Spleen (tissue), 11 donors: ENCODE results near the gene ATP2B2. TPM values are rescaled to one million over a fixed set of nuclear protein-coding genes. Genes with fewer than 3 reads are reported as not detected.

Experiments used
- DNase-seq: peaks from one replicate; pipeline ENCODE4 v3.0.0-alpha.2; 2020
- H3K27ac ChIP-seq, 8 donors: fragments of 200-600 bp; sonication (generic) in 7 of 8; 1 replicate in 4 of 8; 2 replicates in 4 of 8; pipeline versions ENCODE4 v1.5.0 to v1.8.0; 2016 to 2021; ENCODE audit warnings: inconsistent platforms in 4 of 8, mild to moderate bottlenecking in 4 of 8, moderate library complexity in 1 of 8
- H3K27me3 ChIP-seq, 7 donors: fragments of 200-600 bp; sonication (generic) in 6 of 7; replicated peaks in 1 of 7; 1 replicate in 4 of 7; 2 replicates in 3 of 7; pipeline versions ENCODE4 v1.5.0 to v1.8.0; 2016 to 2021; ENCODE audit warnings: inconsistent platforms in 3 of 7, mild to moderate bottlenecking in 1 of 7
- H3K36me3 ChIP-seq, 6 donors: fragments of 200-600 bp; sonication (generic) in 5 of 6; 1 replicate in 4 of 6; 2 replicates in 2 of 6; pipeline versions ENCODE4 v1.5.0 to v1.8.0; 2016 to 2021; ENCODE audit warnings: inconsistent platforms in 2 of 6
- H3K4me1 ChIP-seq, 6 donors: fragments of 200-600 bp; sonication (generic) in 5 of 6; 1 replicate in 3 of 6; 2 replicates in 3 of 6; pipeline versions ENCODE4 v1.5.0 to v1.8.0; 2016 to 2021; ENCODE audit warnings: inconsistent platforms in 3 of 6
- H3K4me3 ChIP-seq, 8 donors: fragments of 200-600 bp; sonication (generic) in 7 of 8; 1 replicate in 4 of 8; 2 replicates in 4 of 8; pipeline versions ENCODE4 v1.5.0 to v1.8.0; 2016 to 2021; ENCODE audit warnings: inconsistent platforms in 4 of 8, mild to moderate bottlenecking in 4 of 8, moderate library complexity in 2 of 8
- H3K9me3 ChIP-seq, 8 donors: fragments of 200-600 bp; sonication (generic) in 7 of 8; 1 replicate in 4 of 8; 2 replicates in 4 of 8; pipeline versions ENCODE4 v1.5.0 to v1.8.0; 2016 to 2021; ENCODE audit warnings: inconsistent platforms in 4 of 8
- POLR2A ChIP-seq, 3 donors: fragments of 450-650 bp; IDR thresholded peaks; one replicate each; pipeline ENCODE4 v1.5.1; 2017; ENCODE audit warnings: antibody characterized with exemption in 3 of 3, mild to moderate bottlenecking in 1 of 3
- POLR2AphosphoS5 ChIP-seq, 3 donors: sonication (generic); formaldehyde crosslinking; IDR thresholded peaks; one replicate each; pipeline ENCODE4 v1.5.1; 2017; ENCODE audit warnings: antibody characterized with exemption in 3 of 3
- WGBS, 5 donors: extraction: QIAGEN DNeasy Blood & Tissue Kit in 3 of 5; methylation state at CpG; one replicate each; pipeline versions ENCODE4 v1.1.5 to v1.1.7; 2013 to 2018; 5-methylcytosine and 5-hydroxymethylcytosine counted together
- intact Hi-C: fragments of 100-400 bp; cut with DNase I; formaldehyde crosslinking; loops from one replicate; pipeline ENCODE4 v1.15.0; 2023; ENCODE audit warnings: low total_unique reads
- polyA plus RNA-seq, 3 donors: library from polyadenylated mRNA; stranded (reverse); fragments of 200-250 nt; gene quantifications; one replicate each; pipeline ENCODE4 v1.2.1, GENCODE V29; 2013
- total RNA-seq, 7 donors: library from RNA; depleted of rRNA in 3 of 7; stranded (reverse); fragments of >200 nt in 3 of 7; fragmentation: NEBNext Ultra II Directional in 4 of 7; extraction: Animal tissue kit (Norgen Biotek cat#: 25700) in 4 of 7; gene quantifications; one replicate each; pipeline versions ENCODE4 v1.1.0 to v1.2.1, GENCODE V29; 2016 to 2021
- TF ChIP-seq, protein P1 (sequence below), 11 experiments: fragments of 200-600 bp in 7 of 11; fragments of 450-650 bp in 4 of 11; sonication (generic) in 4 of 11; IDR thresholded peaks in 8 of 11; conservative IDR thresholded peaks in 3 of 11; 1 replicate in 7 of 11; 2 replicates in 4 of 11; pipeline versions ENCODE4 v1.4.0 to v1.8.0; 2016 to 2021; ENCODE audit warnings: antibody characterized with exemption in 11 of 11, inconsistent platforms in 4 of 11, mild to moderate bottlenecking in 1 of 11
- donor health status: healthy with polysubstance abuse.
- donor health status: DM: no; HTN: no; CAD: no; lungs with moderate emphysema.
- donor health status: DM: no; HTN: no; CAD: no.
- donor health status: Bipolar disorder and iron deficiency.
- donor health status: healthy.
- donor health status: DM: no; HTN: no; CAD: no.
- donor health status: DM: yes; HTN: yes; CAD: no.

ATP2B2 gene
- total and polyA plus RNA-seq, 10 donors, result 0.02 to 1.5 (median 0.24) TPM; not detected in 2

DNA sequence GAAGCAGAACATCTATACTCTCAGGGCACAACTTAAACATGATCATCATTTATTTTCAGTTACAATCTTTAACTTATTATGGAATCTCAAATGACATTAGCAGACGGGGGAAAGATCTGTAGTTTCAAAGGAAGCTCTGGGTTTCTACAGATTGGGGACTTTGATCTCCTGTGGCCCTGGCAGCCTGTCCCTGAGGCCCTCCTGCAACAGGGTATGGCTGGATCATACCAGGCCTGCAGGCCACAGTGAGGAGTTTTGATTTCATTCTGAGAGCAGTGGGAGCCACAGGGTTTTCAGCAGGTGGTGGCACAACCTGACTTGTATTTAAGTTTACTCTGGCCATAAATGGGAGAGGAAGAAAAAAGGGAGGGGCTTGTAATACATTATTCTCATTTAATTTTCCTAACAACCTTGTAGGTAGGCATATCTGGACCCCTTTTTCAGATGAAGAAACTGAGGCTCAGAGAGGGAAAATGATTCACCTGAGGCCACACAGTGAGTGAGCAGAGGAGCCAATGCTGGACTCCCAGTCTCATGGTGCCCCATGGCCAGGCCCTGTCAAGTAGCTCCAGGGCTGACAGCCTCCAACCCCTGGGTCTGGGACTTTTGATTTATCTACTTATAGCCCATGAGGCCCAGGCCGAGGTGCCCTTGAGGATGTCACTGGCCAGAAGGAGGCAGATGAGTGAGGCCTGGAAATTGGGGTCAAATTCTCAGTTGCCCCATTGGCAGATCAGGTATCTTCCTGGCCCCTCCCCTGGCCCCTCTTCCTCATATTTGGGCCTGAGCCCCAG is 71.0 kb downstream of the ATP2B2 start:
- DNase-seq, result peak; percentile 52
- 75 to 88% (median 85%) methylated on average over 2 of the region's 2 CpGs for whole genome bisulfite sequencing, 5 donors
- intact Hi-C loops, result no loop called here
- Histone ChIP-seq H3K9me3 (no peaks in the 10 kb centered on the region), H3K36me3 (no peaks in the 10 kb centered on the region), H3K27me3 (no peaks in the 10 kb centered on the region), H3K27ac (no peak overlapping the region), H3K4me1 (peaks cover 0 to 23% (median 12%) of the 10 kb centered on the region in 6 donors), H3K4me3 (no peak overlapping the region)
- TF ChIP-seq POLR2A (IDR thresholded peaks at IDR 0.05), result no peak
- TF ChIP-seq, protein P1, sequence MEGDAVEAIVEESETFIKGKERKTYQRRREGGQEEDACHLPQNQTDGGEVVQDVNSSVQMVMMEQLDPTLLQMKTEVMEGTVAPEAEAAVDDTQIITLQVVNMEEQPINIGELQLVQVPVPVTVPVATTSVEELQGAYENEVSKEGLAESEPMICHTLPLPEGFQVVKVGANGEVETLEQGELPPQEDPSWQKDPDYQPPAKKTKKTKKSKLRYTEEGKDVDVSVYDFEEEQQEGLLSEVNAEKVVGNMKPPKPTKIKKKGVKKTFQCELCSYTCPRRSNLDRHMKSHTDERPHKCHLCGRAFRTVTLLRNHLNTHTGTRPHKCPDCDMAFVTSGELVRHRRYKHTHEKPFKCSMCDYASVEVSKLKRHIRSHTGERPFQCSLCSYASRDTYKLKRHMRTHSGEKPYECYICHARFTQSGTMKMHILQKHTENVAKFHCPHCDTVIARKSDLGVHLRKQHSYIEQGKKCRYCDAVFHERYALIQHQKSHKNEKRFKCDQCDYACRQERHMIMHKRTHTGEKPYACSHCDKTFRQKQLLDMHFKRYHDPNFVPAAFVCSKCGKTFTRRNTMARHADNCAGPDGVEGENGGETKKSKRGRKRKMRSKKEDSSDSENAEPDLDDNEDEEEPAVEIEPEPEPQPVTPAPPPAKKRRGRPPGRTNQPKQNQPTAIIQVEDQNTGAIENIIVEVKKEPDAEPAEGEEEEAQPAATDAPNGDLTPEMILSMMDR (IDR thresholded peaks at IDR 0.05 in 8 of 11, conservative IDR thresholded peaks at IDR 0.05 in 3 of 11), result no peak
- TF ChIP-seq POLR2AphosphoS5 (IDR thresholded peaks at IDR 0.05), result no peak

DNA sequence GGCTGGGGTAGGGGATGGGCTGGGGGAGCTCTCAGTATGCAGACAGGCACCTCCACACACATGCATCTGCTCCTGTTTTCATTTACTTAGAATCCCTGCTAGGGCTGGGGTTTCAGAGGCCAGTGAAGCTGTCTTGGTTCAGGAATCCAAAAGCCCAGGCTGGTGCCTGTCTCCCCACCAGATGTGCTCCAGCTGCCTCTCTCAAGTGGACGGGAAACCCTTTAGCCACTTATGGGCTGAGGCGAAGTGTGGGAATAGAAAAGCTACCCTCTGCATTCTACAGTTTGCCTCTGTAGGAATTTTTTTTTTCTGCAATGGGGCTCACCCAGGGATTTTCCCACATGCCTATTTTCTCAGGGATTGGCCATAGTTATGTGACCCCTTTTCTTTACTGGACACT is 72.5 kb downstream of the ATP2B2 start:
- peak; percentile 37 for DNase-seq
- H3K36me3 ChIP-seq, result no peaks in the 10 kb centered on the region
- 71 to 81% (median 77%) methylated on average over 2 of the region's 2 CpGs for WGBS, 5 donors
- H3K4me1 ChIP-seq, result peaks cover 0 to 18% (median 12%) of the 10 kb centered on the region in 6 donors
- TF ChIP-seq POLR2AphosphoS5 (IDR thresholded peaks at IDR 0.05) (no peak), POLR2A (IDR thresholded peaks at IDR 0.05) (no peak)
- TF ChIP-seq, protein P1 (IDR thresholded peaks at IDR 0.05 in 8 of 11, conservative IDR thresholded peaks at IDR 0.05 in 3 of 11), result no peak
- intact Hi-C loops, result no loop called here
- H3K4me3 ChIP-seq, result no peak overlapping the region
- H3K9me3 ChIP-seq, result no peaks in the 10 kb centered on the region
- H3K27me3 ChIP-seq, result no peaks in the 10 kb centered on the region
- no peak overlapping the region for H3K27ac ChIP-seq

DNA sequence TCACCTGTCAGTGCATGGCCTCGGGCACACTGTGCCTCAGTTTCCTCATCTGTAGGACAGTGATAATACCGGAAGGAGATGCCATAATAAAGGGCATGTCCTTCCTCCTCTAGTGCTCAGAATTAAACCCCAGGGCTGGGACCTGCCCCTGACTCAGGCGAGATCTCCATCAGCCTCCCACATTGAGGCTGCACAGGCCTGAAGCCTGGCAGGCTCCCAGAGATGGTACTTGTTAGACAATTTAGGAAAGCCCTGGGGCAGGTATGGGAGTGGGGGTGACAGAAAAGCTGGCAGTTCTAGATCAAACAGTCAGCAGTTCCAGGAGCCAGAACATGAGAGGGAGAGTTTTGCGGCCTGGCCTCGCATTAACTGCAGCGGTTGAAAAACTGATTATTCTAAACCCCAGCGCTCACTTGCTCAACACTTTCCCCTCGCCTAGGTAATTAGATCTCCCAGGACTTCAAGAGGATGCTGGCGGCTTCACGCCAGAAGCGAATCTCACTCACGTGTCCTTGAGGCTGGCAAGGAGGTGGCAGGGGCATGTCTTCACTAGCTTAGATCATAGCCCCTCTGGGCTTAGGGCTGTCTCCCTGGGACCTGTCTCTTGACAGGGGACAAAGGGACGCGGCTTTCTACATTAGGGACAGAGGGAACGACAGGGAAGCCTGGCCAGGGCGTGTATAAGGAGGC is 73.1 kb downstream of the ATP2B2 start:
- H3K27ac ChIP-seq, result no peak overlapping the region
- TF ChIP-seq POLR2AphosphoS5 (IDR thresholded peaks at IDR 0.05) (no peak), POLR2A (IDR thresholded peaks at IDR 0.05) (no peak)
- TF ChIP-seq, protein P1 (IDR thresholded peaks at IDR 0.05 in 8 of 11, conservative IDR thresholded peaks at IDR 0.05 in 3 of 11), result no peak

DNA sequence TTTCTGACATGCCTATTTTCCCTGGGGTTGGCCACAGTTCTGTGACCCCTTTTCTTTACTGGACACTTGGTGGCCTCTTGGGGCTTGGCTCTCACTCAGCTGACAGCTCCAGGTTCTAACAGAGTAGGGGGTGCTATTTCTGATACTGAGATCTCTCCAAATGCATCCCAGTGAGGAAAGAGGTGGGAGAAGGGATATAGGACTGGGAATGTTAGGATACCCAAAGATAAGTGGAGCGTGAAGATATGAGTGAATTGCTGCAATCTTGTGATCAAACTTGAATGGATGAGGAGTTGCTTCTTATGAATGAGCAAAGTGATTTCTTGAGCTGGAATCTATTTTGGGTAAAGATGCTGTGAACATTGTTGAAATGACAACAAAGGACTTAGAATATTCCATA is 74.6 kb downstream of the ATP2B2 start:
- Histone ChIP-seq H3K27me3 (no peaks in the 10 kb centered on the region), H3K9me3 (no peaks in the 10 kb centered on the region), H3K4me1 (no peaks in the 10 kb centered on the region), H3K4me3 (no peak overlapping the region), H3K27ac (no peak overlapping the region), H3K36me3 (no peaks in the 10 kb centered on the region)
- WGBS, 5 donors, result 86 to 100% (median 91%) methylated on average over 1 of the region's 1 CpG
- no peak for DNase-seq
- TF ChIP-seq, protein P1 (IDR thresholded peaks at IDR 0.05 in 8 of 11, conservative IDR thresholded peaks at IDR 0.05 in 3 of 11), result no peak
- TF ChIP-seq POLR2AphosphoS5 (IDR thresholded peaks at IDR 0.05) (no peak), POLR2A (IDR thresholded peaks at IDR 0.05) (no peak)
- intact Hi-C loops, result no loop called here

More for the DNA sequence above, 73.1 kb downstream of the ATP2B2 start:
- Histone ChIP-seq H3K4me3 (no peak overlapping the region), H3K36me3 (no peaks in the 10 kb centered on the region), H3K27me3 (no peaks in the 10 kb centered on the region), H3K4me1 (peaks cover 0 to 12% (median 8%) of the 10 kb centered on the region in 6 donors), H3K9me3 (no peaks in the 10 kb centered on the region)
- intact Hi-C loops, result no loop called here
- 83 to 90% (median 87%) methylated on average over 16 of the region's 16 CpGs for WGBS, 5 donors
- peak; percentile 61 for DNase-seq
